Prostate gland (tissue), 2 donors: Measurements from ENCODE around the gene SAMD4A.

ENCODE experiments used
- CTCF ChIP-seq, 4 experiments: fragments of 200-600 bp in 2 of 4; fragments of 450-650 bp in 2 of 4; sonication (generic) in 2 of 4; IDR thresholded peaks; 1 replicate in 3 of 4; 2 replicates in 1 of 4; pipeline ENCODE4 v1.5.1; 2016 to 2019; ENCODE audit warnings: antibody characterized with exemption in 4 of 4, mild to moderate bottlenecking in 2 of 4, moderate library complexity in 2 of 4
- POLR2A ChIP-seq: fragments of 450-650 bp; IDR thresholded peaks from one replicate; pipeline ENCODE4 v1.6.1; 2016; ENCODE audit warnings: antibody characterized with exemption, mild to moderate bottlenecking
- POLR2AphosphoS5 ChIP-seq: sonication (generic); formaldehyde crosslinking; IDR thresholded peaks from one replicate; pipeline ENCODE4 v1.6.1; 2017; ENCODE audit warnings: antibody characterized with exemption

DNA sequence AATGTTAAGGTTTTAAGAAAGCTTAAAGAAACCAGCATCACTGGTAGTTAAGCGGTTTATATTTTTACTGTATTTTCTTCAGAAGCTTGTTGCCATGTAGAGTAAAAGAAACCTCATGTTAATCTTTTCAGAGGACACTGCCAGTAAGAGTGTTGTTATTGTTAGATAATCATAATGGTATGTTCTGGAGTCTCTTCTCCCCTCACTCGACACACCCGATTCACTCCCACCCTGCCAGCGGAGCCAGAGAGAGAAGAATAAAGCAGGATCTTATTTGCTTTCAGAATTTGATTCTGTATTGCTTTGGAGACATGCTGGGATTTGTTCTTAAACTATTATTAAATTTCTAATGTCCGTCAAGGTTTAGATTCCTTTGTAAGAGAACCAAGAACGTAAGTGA, 113.7 kb downstream of the SAMD4A start:
- TF ChIP-seq POLR2AphosphoS5 (no peak), CTCF (IDR thresholded peaks at IDR 0.05) (no peak), POLR2A (no peak)
